ENCODE results near the gene ATPAF2.

- TF ChIP-seq MAX (IDR thresholded peaks at IDR 0.05; ENCODE audit: insufficient read depth, insufficient read length), result no peak
- no peak for TF ChIP-seq CTCF (IDR thresholded peaks at IDR 0.05; ENCODE audit: extremely low read depth in 1 of 2, insufficient read depth in 1 of 2, low read depth in 1 of 2, low read length in 2 of 2)
- TF ChIP-seq POLR2A (IDR thresholded peaks at IDR 0.05; ENCODE audit: low read depth, low read length), result no peak
- no peak for TF ChIP-seq EZH2 (IDR thresholded peaks at IDR 0.05; ENCODE audit: borderline replicate concordance, low read depth, low read length, severe bottlenecking)
- no peak for TF ChIP-seq POLR2AphosphoS5 (IDR thresholded peaks at IDR 0.05; ENCODE audit: insufficient read depth, low read depth, low read length)
Observed at GRCh38 chr17:18018411-18018921, 20.5 kb downstream of the ATPAF2 start.

Measured in endothelial cell of umbilical vein (primary cell).